C4-2B (cell line): ENCODE results near the gene GPR108.

Experiments used
- ZFX ChIP-seq: fragments of 450-650 bp; IDR thresholded peaks from 2 replicates; pipeline ENCODE4 v1.6.1; 2017
- TF ChIP-seq, protein P1 (sequence below): fragments of 450-650 bp; conservative IDR thresholded peaks from 2 replicates; pipeline ENCODE4 v1.5.1; 2017; ENCODE audit warnings: mild to moderate bottlenecking

DNA sequence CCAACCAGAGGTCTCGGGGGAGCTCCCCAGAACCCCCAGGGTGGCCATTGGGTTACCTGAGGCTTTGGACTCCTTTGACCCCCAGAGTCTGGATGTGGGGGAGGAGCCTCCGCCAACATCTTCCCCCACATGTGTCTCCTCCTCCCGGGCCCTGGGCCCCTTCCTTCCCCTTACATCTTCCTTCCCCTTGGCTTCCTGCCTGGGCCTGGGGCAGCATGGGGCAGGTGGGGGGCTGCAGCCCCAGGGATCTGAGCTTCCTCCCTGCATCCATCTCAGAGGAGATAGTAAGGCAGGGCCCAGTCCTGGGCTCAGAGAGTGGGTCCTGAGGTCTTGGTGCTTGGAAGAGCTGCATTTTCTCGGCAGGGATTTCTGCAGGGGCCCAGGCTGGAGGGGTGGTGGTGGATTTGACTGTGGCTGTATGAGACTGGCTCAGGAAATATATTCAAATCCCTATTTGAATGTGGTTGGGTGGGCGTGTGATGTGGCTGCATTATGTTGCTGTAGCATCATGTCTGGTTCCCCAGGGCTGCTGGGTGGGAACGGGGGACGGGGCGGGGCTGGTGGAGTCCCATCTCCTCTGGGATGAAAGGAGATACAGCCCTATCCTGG, 36.0 kb upstream of the GPR108 start:
- TF ChIP-seq, protein P1, sequence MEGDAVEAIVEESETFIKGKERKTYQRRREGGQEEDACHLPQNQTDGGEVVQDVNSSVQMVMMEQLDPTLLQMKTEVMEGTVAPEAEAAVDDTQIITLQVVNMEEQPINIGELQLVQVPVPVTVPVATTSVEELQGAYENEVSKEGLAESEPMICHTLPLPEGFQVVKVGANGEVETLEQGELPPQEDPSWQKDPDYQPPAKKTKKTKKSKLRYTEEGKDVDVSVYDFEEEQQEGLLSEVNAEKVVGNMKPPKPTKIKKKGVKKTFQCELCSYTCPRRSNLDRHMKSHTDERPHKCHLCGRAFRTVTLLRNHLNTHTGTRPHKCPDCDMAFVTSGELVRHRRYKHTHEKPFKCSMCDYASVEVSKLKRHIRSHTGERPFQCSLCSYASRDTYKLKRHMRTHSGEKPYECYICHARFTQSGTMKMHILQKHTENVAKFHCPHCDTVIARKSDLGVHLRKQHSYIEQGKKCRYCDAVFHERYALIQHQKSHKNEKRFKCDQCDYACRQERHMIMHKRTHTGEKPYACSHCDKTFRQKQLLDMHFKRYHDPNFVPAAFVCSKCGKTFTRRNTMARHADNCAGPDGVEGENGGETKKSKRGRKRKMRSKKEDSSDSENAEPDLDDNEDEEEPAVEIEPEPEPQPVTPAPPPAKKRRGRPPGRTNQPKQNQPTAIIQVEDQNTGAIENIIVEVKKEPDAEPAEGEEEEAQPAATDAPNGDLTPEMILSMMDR: no peak
- no peak for TF ChIP-seq ZFX
